ENCODE measurements around the gene CAP2.
"Not testable (repeated sequence)": the region's sequence is repeated elsewhere in the genome, so short reads cannot be mapped to it uniquely, and the experiment has no call there.

The CAP2 gene

GRCh38 chr6:17439243-17439993, 46.0 kb downstream of the CAP2 start:
- DNase-seq (ENCODE audit: low read depth in 2 of 2): no peak

- DNase-seq (ENCODE audit: low read depth in 2 of 2): not testable (repeated sequence)
These were observed 47.4 kb downstream of the CAP2 start for GRCh38 chr6:17440811-17441210.

DNA sequence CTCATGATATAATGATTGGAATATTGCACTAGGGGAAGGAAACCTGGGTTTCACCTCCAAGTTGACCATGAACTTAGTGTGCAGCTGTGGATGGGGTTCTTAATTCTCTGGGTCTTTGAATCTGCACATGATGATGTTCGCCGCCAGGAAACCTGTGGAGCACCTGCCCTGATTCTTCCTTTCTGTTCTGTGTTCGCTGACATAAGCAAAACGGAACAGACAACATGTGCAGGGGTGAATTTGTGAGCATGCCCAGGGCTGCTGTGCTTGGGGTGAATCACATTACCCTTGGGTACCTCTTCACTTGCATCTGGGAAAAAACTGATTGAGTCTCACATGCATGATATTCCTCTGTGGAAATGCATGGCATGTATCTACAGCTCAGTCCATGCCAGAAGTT, 48.8 kb downstream of the CAP2 start:
- DNase-seq (ENCODE audit: low read depth in 2 of 2): no peak

DNA sequence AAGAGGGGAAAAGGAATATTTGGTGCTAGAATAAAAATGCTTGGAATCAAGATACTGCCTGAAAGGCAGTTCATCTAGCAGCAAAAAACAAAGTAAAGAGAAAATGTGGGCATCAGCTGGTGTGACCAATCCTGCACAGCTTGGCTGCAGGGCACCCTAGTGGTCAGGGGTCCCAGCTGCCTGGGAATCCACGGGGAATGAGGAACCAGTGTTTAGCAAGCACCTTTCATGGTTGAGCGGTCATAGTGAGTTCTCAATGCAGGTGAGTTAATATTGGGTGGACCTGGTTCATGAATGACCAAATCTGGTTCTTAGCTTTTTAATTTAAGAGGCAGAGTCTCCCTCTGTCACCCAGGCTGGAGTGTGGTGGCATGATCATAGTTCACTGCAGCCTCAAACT, 53.3 kb downstream of the CAP2 start:
- DNase-seq (ENCODE audit: low read depth in 2 of 2): no peak

GRCh38 chr6:17448165-17448564, 54.8 kb downstream of the CAP2 start:
- no peak for DNase-seq (ENCODE audit: low read depth in 2 of 2)

DNA sequence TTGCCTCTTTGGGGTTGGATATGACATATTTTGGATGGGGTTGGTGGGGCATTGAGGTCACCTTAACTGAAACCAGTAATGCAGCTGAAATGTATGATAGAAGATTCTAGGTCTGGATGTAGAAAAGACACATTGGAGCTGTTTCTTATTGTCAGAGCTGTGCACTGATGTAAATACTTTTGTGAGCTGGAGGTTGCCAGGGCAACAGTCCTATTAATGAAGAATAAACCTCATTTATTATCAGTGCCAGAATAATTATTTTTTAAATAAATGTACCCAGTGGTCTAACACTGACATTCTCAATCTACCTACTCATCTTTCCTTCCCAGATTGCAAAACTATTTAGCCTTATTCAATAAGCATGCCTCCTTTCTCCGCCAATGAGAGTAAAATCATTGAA, 57.0 kb downstream of the CAP2 start:
- no peak for DNase-seq (ENCODE audit: low read depth in 2 of 2)

- no peak for DNase-seq (ENCODE audit: low read depth in 2 of 2)
These were observed 57.4 kb downstream of the CAP2 start for GRCh38 chr6:17450832-17451231.

DNA sequence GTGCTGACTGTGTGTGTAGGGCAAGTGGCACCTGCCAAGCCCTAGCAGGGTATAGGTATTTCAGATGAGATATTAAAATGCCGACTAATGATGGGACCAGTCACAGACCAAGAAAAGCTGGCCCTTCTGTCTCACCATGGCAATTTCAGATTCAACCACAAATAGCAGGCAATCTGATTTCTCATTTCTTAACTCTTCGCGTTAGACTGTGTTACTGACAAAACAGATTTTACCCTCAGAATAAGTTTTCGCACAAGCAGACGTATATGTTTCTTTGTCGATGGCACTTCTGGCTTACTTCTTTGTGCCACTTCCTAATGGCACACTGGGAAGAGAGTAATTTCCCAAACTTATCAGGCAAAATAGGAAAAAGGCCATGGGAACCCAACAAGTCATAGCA, 58.7 kb downstream of the CAP2 start:
- no peak for DNase-seq (ENCODE audit: low read depth in 2 of 2)

DNA sequence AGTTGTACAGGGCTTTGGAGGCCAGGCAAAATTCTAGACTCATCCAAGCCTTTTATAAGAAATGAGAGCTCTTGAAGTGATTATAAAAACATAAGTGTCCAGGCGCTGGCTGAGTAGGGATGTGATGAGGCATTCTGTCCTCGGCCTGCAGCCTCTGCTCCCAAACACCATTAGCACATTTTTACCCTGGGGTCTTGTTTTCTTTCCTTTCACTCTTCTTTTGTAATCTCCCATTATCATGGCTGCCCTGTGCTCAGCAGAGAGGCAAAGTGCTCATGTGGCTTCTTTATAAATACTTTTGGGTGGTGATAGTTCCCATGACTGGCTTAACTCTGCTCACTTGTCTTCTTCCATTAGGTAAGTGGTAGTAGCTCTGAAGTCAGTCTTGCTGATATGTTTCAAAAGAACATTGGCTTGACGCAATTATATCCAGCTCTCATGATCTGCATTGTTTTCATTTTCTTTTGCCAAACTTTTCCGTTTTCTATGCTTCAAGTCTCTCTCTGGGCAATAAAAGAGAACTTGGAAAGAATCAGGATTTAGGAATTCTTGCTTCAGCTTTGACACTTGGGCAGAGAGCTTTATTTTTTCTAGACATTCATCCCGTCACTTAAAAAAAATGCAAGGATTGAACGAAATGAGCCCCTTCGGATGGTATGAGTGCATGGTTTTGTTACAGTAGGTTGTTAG, 61.1 kb downstream of the CAP2 start:
- DNase-seq (ENCODE audit: low read depth in 2 of 2): no peak

DNA sequence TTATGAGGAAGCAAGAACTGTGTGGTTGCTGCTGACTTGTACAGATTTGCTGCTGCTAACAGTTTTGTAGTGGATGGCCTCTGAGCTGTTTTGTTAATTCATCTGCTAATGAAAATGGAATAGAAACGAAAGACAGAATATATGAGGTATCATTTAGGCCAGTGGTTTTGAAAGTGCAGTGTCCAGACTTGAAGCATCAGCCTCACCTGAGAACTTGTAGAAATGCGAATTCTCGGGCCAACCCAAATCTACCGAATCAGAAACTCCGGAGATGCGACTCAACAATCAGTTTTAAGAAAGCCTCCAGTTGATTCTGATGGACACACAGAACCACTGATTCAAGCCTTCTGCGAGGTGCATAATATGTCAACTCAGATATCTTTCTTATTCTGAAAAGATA, 62.5 kb downstream of the CAP2 start:
- DNase-seq (ENCODE audit: low read depth in 2 of 2): no peak

GRCh38 chr6:17456711-17457110, 63.3 kb downstream of the CAP2 start:
- DNase-seq (ENCODE audit: low read depth in 2 of 2): no peak

DNA sequence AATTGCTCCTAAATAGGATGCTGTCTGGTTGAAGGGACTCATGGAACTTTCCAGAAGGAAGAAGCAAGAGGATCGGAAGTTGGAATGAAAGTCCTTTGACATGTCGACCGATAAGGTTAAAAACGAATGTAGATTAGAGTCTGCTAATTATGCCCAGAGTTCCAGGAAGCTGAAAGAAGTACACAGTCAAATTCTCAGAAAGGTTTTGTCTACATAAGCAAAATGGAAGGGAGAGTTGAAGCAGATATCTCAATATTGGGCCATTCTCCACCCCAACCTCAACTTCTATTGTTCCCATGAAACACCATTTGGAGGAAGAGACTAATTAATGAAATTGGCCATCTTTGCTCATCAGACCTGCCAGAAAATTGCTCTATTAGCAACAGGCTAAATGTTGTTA, 64.0 kb downstream of the CAP2 start:
- no peak for DNase-seq (ENCODE audit: low read depth in 2 of 2)

GRCh38 chr6:17457956-17458355, 64.6 kb downstream of the CAP2 start:
- DNase-seq (ENCODE audit: low read depth in 2 of 2): no peak

- no peak for DNase-seq (ENCODE audit: low read depth in 2 of 2)
These were observed 65.6 kb downstream of the CAP2 start for GRCh38 chr6:17458966-17459365.

- DNase-seq (ENCODE audit: low read depth in 2 of 2): no peak
These were observed 67.5 kb downstream of the CAP2 start for GRCh38 chr6:17460862-17461261.

- DNase-seq (ENCODE audit: low read depth in 2 of 2): no peak
These were observed 72.8 kb downstream of the CAP2 start for GRCh38 chr6:17466147-17466546.

DNA sequence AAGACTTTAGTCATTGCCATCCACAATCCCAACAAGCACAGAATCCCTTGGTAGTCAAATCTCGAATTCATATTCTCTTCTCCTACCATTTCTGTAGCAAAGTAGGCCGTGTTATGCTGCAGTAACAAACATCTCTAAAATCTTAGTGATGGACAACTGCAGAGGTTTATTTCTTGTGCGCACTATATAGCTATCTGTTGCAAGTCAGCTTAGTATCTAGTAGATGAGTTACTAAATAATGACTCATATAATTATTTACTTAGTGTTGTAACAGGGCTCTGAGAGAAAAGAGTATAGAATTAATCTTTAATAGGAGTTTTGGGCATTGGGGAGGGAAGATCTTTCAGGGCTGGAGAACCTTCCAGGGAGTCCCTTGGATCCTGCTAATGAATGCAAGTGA, 73.3 kb downstream of the CAP2 start:
- no peak for DNase-seq (ENCODE audit: low read depth in 2 of 2)

DNA sequence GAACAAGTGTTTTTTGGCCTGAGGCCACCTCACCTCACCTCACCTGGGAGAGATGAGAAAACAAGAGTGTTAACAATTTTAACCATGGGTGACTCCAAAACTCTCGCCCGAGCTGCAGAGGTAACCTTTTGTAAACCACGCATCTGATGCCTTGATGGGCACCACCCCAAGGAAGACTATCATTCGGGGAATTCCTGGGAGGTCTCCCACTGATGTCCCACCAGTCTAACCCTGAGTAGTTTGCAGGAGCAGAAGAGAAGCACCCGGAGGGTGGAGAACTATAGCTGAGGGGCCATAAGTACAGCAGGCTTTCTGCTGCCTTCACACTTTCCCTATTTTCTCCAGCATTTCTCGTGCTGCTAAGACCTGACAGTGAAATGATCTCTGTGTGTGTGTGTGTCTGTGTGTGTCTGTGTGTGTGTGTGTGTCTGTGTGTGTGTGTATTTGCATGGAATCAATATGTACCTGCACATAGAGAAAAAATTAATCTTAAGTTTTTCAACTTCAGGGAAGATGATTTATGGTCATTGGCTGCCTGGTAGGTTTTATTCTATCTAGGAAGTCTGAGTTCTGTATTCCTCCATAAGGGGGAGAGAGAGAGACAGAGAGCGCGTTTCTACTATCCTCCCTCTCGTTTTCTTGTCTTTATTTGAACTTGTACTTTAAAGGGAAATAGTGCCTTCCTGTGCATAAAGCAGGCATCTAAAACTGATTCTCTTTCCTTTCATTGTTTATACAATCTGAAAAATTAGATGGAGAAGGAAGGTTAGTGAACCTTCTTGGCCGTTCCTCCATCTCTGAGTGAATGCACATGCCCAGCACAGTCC, 75.8 kb downstream of the CAP2 start:
- DNase-seq (ENCODE audit: low read depth in 2 of 2): no peak

GRCh38 chr6:17470202-17470937, 77.0 kb downstream of the CAP2 start:
- DNase-seq (ENCODE audit: low read depth in 2 of 2): no peak

DNA sequence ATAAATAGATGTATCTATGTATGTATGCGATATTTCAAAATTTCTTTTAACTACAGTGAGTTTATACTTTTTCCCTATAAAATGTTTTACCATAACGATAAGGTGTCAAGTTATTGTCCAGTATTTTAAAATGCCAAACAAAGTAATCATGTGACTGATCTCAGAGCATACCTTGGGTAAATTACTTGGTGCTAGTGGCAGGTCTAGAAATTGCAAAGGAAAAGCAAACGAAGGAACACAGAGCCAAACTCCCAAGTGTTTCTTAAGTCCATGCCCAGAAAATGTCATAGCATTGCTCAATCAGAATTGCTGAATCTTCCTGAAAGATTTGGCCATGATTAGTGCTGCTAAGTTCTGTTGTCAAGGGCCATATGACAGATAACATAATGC, 77.5 kb downstream of the CAP2 start:
- no peak for DNase-seq (ENCODE audit: low read depth in 2 of 2)

GRCh38 chr6:17472653-17473183, 79.3 kb downstream of the CAP2 start:
- no peak for DNase-seq (ENCODE audit: low read depth in 2 of 2)

DNA sequence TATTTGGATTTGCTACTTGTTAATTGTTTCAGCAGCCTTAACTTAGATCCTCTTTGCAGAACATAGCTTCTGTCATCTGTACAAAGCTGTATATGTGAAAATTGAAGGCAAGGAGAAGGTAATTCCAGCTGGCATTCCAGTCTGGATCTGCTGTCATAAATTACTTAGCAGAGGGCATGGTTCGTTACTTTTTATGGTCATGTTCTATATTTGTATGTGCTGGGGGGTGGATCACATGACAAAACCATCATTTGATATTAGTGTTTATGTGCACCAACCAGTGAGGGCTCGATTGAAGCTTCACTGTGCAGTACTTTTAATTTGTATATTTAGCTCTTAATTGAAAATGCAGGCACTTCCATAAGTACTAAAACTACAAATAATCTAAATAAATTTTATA, 80.2 kb downstream of the CAP2 start:
- DNase-seq (ENCODE audit: low read depth in 2 of 2): no peak

Measured in stimulated activated CD8-positive, alpha-beta memory T cell treated with anti-CD3 and anti-CD28 coated beads, Interleukin-7, amount 100 ng/mL, for 4 hours (primary cell).